Glutamatergic neuron (in vitro differentiated cells): ENCODE measurements around the gene RGP1. TPM values are rescaled to one million over a fixed set of nuclear protein-coding genes. Genes with fewer than 3 reads are reported as not detected.

Source experiments
- DNase-seq: peaks from one replicate; pipeline ENCODE4 v3.0.0; 2022
- H3K27ac Mint-ChIP-seq: one replicate; pipeline ENCODE4 v1.8.0; 2020; ENCODE audit warnings: mild to moderate bottlenecking, mixed read lengths, inconsistent platforms; ENCODE audit not compliant: unreplicated experiment
- H3K27me3 Mint-ChIP-seq: one replicate; pipeline ENCODE4 v1.8.0; 2020; ENCODE audit warnings: mild to moderate bottlenecking, moderate library complexity, mixed read lengths, inconsistent platforms; ENCODE audit not compliant: unreplicated experiment
- H3K36me3 Mint-ChIP-seq: one replicate; pipeline ENCODE4 v1.8.0; 2020; ENCODE audit warnings: mild to moderate bottlenecking, mixed read lengths, inconsistent platforms; ENCODE audit not compliant: unreplicated experiment
- H3K4me1 Mint-ChIP-seq: one replicate; pipeline ENCODE4 v1.8.0; 2020; ENCODE audit warnings: mild to moderate bottlenecking, low read depth, mixed read lengths, inconsistent platforms; ENCODE audit not compliant: unreplicated experiment
- H3K4me3 Mint-ChIP-seq: one replicate; pipeline ENCODE4 v1.8.0; 2020; ENCODE audit warnings: mild to moderate bottlenecking, mixed read lengths, inconsistent platforms; ENCODE audit not compliant: unreplicated experiment
- H3K9me3 Mint-ChIP-seq: one replicate; pipeline ENCODE4 v1.8.0; 2020; ENCODE audit warnings: mild to moderate bottlenecking, moderate library complexity, mixed read lengths, inconsistent platforms; ENCODE audit not compliant: unreplicated experiment
- total RNA-seq: library from RNA; stranded (reverse); fragmentation: NEBNext Ultra II Directional; extraction: Animal tissue kit (Norgen Biotek cat#: 25700); gene quantifications from one replicate; pipeline ENCODE4 v1.2.1, GENCODE V29; 2021; ENCODE audit not compliant: unreplicated experiment
- TF ChIP-seq, protein P1 (sequence below): fragments of 200-600 bp; sonication (generic); IDR thresholded peaks from one replicate; pipeline ENCODE4 v1.5.0; 2021; ENCODE audit not compliant: partially characterized antibody, unreplicated experiment

Gene RGP1
- total RNA-seq, 1 donor from 2014 or later = 44.0 TPM

GRCh38 chr9:35714579-35715252, 34.4 kb upstream of the RGP1 start:
- H3K9me3 Mint-ChIP-seq = no peaks in the 10 kb centered on the region
- no peak overlapping the region for H3K4me3 Mint-ChIP-seq
- H3K27ac Mint-ChIP-seq = no peak overlapping the region
- no peak for DNase-seq
- no peaks in the 10 kb centered on the region for H3K36me3 Mint-ChIP-seq
- H3K27me3 Mint-ChIP-seq = peaks cover 4% of the 10 kb centered on the region
- no peaks in the 10 kb centered on the region for H3K4me1 Mint-ChIP-seq
- TF ChIP-seq, protein P1, sequence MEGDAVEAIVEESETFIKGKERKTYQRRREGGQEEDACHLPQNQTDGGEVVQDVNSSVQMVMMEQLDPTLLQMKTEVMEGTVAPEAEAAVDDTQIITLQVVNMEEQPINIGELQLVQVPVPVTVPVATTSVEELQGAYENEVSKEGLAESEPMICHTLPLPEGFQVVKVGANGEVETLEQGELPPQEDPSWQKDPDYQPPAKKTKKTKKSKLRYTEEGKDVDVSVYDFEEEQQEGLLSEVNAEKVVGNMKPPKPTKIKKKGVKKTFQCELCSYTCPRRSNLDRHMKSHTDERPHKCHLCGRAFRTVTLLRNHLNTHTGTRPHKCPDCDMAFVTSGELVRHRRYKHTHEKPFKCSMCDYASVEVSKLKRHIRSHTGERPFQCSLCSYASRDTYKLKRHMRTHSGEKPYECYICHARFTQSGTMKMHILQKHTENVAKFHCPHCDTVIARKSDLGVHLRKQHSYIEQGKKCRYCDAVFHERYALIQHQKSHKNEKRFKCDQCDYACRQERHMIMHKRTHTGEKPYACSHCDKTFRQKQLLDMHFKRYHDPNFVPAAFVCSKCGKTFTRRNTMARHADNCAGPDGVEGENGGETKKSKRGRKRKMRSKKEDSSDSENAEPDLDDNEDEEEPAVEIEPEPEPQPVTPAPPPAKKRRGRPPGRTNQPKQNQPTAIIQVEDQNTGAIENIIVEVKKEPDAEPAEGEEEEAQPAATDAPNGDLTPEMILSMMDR = no peak

GRCh38 chr9:35716230-35716629, 32.9 kb upstream of the RGP1 start:
- H3K4me3 Mint-ChIP-seq = no peak overlapping the region
- no peaks in the 10 kb centered on the region for H3K36me3 Mint-ChIP-seq
- peaks cover 4% of the 10 kb centered on the region for H3K27me3 Mint-ChIP-seq
- no peaks in the 10 kb centered on the region for H3K9me3 Mint-ChIP-seq
- TF ChIP-seq, protein P1 = no peak
- peak overlapping the region; percentile 31 for H3K27ac Mint-ChIP-seq
- no peaks in the 10 kb centered on the region for H3K4me1 Mint-ChIP-seq
- DNase-seq = no peak

DNA sequence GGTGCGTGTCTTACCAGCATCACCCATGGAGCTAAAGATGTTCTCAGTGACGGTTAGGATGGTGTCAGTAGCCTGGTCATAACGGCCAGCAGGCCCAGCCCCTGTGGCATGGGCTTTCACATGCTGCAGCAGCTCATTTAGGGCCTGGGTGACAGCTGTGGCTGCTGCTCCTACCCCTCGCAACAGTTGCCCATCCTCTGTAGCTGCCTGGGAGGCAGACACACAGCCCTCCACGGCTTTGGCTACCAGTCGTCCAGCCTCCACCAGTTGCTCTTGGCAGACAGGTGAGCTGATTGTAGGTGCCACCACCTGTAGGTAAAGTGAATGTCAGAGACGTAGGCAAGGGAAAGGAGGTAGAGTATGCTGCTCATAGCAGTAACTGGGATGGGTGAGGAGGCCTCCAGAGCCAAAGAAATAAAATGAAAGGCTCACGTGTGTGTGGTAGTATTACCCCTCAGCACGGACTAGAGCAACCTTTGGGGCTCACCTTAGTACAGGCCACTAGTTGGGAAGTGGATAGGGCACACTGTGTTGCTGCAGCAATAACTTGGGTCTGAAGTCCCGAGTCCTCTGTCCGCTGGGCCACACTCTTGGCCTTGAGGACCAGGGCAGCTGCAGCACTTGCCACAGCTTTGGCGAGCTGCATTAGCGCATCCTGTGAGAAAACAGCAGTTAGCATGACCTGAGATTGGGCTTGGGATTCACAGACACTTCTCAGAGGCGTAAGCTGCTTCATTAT, 31.8 kb upstream of the RGP1 start:
- H3K9me3 Mint-ChIP-seq = no peaks in the 10 kb centered on the region
- TF ChIP-seq, protein P1 = no peak
- no peak overlapping the region for H3K27ac Mint-ChIP-seq
- H3K4me1 Mint-ChIP-seq = no peaks in the 10 kb centered on the region
- no peak for DNase-seq
- H3K4me3 Mint-ChIP-seq = no peak overlapping the region
- peaks cover 6% of the 10 kb centered on the region for H3K27me3 Mint-ChIP-seq
- no peaks in the 10 kb centered on the region for H3K36me3 Mint-ChIP-seq

DNA sequence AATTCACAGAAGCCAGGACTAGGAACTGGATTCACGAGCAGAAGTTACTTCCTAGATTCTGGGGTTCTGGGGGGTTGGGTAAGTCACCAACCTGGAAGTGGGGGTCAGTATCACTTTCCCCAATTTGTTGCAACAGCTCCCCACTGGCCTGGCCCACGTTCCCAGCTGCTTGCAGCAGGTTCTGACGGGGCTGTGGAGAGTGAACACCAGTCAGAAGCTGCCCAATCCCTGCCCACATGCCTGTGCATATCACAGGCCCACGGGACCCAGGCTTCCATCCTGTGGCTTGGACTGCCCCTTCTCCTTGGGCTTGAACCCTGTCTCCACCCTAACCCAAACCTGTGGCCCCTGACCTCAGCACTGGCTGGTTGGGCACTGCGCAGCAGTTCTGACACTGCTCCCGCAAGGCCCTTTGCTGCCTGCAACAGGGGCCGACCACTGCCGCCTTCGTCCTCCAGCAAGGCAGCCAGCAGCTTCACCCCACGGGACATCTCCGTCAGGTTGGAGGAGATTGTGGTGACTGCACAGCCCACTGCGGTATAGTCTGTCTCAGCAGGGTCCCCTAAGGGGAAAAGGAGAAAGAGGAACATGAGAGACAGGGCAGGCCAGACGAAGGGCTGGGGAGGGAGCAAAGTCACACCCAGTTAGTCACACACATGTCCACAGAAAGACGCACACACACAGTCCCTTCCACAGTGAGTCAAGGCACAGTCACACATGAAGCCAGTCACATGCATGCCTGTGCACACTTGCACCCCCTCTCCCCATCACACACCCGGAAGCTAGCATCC, 30.2 kb upstream of the RGP1 start:
- Mint-ChIP-seq H3K27me3 (peaks cover 5% of the 10 kb centered on the region), H3K36me3 (no peaks in the 10 kb centered on the region), H3K27ac (no peak overlapping the region), H3K4me3 (no peak overlapping the region), H3K9me3 (no peaks in the 10 kb centered on the region), H3K4me1 (no peaks in the 10 kb centered on the region)
- no peak for DNase-seq
- TF ChIP-seq, protein P1 = no peak

DNA sequence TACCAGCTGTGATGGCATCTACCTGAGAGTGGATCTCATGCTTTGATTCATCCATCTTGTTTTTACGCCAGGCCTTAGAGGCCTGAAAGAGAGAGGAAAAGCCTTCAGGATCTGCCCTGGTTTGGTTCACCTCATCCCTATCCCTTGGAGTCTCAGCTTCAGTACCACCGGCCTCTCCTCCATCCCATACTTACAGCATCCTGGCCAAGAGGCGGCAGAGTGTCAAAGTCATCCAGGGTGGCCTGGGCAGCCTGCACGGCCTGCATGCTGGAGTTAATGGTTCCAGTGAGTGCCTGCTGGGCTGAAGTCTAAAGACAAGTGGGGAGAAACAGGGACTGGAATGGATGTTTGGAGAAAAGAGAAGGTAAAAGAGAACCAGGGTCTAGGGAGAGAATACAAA, 29.5 kb upstream of the RGP1 start:
- peaks cover 5% of the 10 kb centered on the region for H3K27me3 Mint-ChIP-seq
- DNase-seq = no peak
- H3K36me3 Mint-ChIP-seq = no peaks in the 10 kb centered on the region
- no peaks in the 10 kb centered on the region for H3K9me3 Mint-ChIP-seq
- TF ChIP-seq, protein P1 = no peak
- H3K27ac Mint-ChIP-seq = no peak overlapping the region
- H3K4me3 Mint-ChIP-seq = no peak overlapping the region
- no peaks in the 10 kb centered on the region for H3K4me1 Mint-ChIP-seq
